Forelimb muscle (tissue), 1 donor: ENCODE data around the gene SYTL3. TPM values are rescaled to one million over a fixed set of nuclear protein-coding genes. Genes with fewer than 3 reads are reported as not detected.
"Not testable (repeated sequence)": the region's sequence is repeated elsewhere in the genome, so short reads cannot be mapped to it uniquely, and the experiment has no call there.

Source experiments
- DNase-seq: peaks from one replicate; pipeline ENCODE4 v3.0.0-alpha.2; 2013; ENCODE audit warnings: low read depth
- polyA plus RNA-seq: library from polyadenylated mRNA; unstranded; fragments of 120-200 nt; gene quantifications from one replicate; pipeline ENCODE4 v1.2.1, GENCODE V29; 2013; ENCODE audit not compliant: insufficient read length

SYTL3 gene
- polyA plus RNA-seq, 1 donor: 9.5 TPM

- DNase-seq: no peak
Observed at GRCh38 chr6:158640519-158640918, 9.3 kb upstream of the SYTL3 start.

- DNase-seq: no peak
Observed at GRCh38 chr6:158642097-158642601, 7.7 kb upstream of the SYTL3 start.

GRCh38 chr6:158643836-158644230 is 6.0 kb upstream of the SYTL3 start:
- no peak for DNase-seq

- peak; percentile 67 for DNase-seq
Observed at GRCh38 chr6:158644231-158645063, 5.4 kb upstream of the SYTL3 start, which contains the start of gene DYNLT1. TSS of gene DYNLT1 (minus strand) at chr6:158644743. CDS start at chr6:158644708, 35 bp downstream.

- DNase-seq: no peak
Observed at GRCh38 chr6:158645064-158646022, 4.5 kb upstream of the SYTL3 start.

- no peak for DNase-seq
Observed at GRCh38 chr6:158646023-158646910, 3.6 kb upstream of the SYTL3 start.

GRCh38 chr6:158647501-158647900 is 2.4 kb upstream of the SYTL3 start:
- DNase-seq: no peak

GRCh38 chr6:158648682-158649131 is 1.1 kb upstream of the SYTL3 start:
- no peak for DNase-seq

- DNase-seq: not testable (repeated sequence)
Observed at GRCh38 chr6:158651981-158652737, 2.3 kb downstream of the SYTL3 start.

GRCh38 chr6:158653577-158654354 is 3.9 kb downstream of the SYTL3 start:
- no peak for DNase-seq

- DNase-seq: no peak
Observed at GRCh38 chr6:158654498-158654897, 4.6 kb downstream of the SYTL3 start.

GRCh38 chr6:158654960-158655489 is 5.2 kb downstream of the SYTL3 start:
- no peak for DNase-seq

- DNase-seq: no peak
Observed at GRCh38 chr6:158655569-158656450, 6.0 kb downstream of the SYTL3 start.

- not testable (repeated sequence) for DNase-seq
Observed at GRCh38 chr6:158656986-158657385, 7.1 kb downstream of the SYTL3 start.

GRCh38 chr6:158660333-158660754 is 10.5 kb downstream of the SYTL3 start:
- DNase-seq: no peak

- no peak for DNase-seq
Observed at GRCh38 chr6:158661156-158661685, 11.4 kb downstream of the SYTL3 start.

GRCh38 chr6:158662607-158662953 is 12.7 kb downstream of the SYTL3 start:
- no peak for DNase-seq
